HG03139 (cell line): ENCODE results near the gene CFAP69.
A peak's percentile ranks its signal among the peaks of the same experiment; 100 is the strongest.
"Not testable (repeated sequence)": the region's sequence is repeated elsewhere in the genome, so short reads cannot be mapped to it uniquely, and the experiment has no call there.

Experiments
- ATAC-seq: cut with Tn5 transposase; IDR thresholded peaks from one replicate; pipeline ENCODE4 v1.9.1; 2021; ENCODE audit not compliant: unreplicated experiment

Gene CFAP69

DNA sequence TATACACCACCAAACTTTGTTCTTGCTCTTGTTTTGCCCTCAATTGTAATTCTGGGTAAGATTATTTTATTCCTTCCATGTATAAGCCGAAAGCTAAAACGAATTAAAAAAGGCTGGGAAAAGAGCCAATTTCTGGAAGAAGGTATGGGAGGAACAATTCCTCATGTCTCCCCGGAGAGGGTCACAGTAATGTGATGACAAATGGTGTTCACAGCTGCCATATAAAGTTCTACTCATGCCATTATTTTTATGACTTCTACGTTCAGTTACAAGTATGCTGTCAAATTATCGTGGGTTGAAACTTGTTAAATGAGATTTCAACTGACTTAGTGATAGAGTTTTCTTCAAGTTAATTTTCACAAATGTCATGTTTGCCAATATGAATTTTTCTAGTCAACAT is 12.5 kb upstream of the CFAP69 start:
- no peak for ATAC-seq

GRCh38 chr7:90233569-90233968 is 11.4 kb upstream of the CFAP69 start:
- ATAC-seq: no peak

- no peak for ATAC-seq
These were observed 8.2 kb upstream of the CFAP69 start for GRCh38 chr7:90236721-90237289.

GRCh38 chr7:90238022-90238421 is 7.0 kb upstream of the CFAP69 start:
- no peak for ATAC-seq

GRCh38 chr7:90238583-90238982 is 6.4 kb upstream of the CFAP69 start:
- no peak for ATAC-seq

DNA sequence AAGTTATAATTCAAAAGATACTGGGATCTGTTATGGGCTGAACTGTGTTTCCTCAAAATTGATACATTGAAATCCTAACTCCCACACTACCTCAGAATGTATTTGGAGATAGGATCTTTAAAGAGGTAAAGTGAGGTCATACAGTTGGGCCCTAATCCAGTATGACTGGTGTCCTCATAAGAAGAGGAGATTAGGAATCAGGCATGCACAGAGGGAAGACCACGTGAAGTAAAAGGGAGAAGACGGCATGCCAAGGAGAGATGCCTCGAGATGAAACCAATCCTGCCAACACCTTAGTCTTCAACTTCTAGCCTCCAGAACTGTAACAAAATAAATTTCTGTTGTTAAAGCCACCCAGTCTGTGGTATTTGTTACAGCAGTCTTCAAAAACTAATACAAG is 5.9 kb upstream of the CFAP69 start:
- no peak for ATAC-seq

GRCh38 chr7:90239625-90240228 is 5.2 kb upstream of the CFAP69 start:
- ATAC-seq: no peak

DNA sequence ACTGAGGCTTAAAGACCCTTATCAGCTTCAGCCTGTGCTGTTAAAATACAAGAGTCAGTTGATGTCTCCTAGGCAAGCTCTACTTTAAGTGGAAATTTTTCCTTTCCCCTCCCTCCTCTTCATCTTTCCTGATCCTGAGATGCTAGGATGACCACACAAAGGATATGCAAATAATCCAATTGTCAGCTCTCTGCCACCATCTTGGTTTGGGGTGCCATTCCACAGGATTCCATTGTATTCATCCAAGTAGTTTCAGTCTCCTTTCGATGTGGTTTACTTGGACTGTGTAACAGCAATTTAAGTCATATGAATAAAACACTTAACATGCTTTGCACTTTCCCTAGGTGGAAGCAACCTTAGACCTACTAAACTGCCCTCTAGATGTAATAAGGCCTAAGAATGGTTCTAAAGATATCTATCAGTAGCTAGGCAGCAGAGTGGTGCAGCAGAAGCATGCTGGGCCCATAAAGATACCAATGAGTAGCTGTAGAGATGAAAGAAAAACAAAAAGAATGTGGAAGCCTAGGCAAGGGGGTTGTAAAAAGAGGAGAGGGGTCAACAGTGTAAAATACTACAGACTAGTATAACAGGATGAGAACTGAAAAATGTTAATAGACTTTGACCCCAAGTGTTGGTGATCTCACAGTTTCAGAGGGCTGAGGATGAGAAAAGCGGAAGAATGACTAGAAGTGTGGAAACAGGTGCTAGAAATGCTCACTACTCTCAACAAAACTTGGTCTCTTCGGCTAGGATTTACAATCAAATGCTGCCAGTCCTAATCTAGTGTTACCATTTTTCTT is 2.4 kb upstream of the CFAP69 start:
- ATAC-seq: peak; percentile 34

- no peak for ATAC-seq
These were observed 1.4 kb upstream of the CFAP69 start for GRCh38 chr7:90243556-90243955.

GRCh38 chr7:90244565-90244908 is 437 bp upstream of the CFAP69 start:
- ATAC-seq: no peak

DNA sequence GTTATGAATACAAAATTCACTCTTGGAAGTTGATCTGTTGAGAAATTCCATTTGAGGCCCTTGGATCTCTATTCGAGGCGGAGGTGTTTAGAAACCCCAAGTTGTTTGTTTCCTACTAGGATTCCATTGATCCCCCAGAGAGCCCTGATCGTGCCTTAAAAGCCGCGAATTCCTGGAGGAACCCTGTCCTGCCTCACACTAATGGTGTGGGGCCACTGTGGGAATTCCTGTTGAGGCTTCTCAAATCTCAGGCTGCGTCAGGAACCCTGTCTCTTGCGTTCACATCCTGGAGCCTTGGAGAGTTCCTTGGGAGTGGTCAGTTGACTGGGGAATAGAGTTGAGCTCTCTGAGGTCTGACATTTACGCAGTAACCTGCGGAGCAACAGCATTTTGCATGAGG is 1.2 kb downstream of the CFAP69 start:
- ATAC-seq: no peak

DNA sequence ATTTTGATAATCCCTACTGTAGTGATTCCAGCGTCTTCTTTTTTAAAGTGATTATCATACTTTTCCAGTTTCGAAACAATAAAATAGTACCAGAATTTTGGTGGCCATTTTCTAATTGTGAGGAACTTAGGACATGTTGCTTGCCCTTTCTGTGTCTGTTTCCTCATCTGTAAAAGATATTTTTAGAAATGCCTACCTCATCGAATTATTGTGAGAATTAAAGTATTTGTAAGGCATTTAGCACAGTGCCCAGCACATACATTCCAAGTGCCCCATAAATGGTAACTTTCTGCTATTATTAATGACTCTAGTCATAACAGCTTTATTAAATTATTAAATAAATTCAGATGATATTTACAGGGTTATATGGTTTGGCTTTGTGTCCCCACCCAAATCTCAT is 3.7 kb downstream of the CFAP69 start:
- ATAC-seq: no peak

DNA sequence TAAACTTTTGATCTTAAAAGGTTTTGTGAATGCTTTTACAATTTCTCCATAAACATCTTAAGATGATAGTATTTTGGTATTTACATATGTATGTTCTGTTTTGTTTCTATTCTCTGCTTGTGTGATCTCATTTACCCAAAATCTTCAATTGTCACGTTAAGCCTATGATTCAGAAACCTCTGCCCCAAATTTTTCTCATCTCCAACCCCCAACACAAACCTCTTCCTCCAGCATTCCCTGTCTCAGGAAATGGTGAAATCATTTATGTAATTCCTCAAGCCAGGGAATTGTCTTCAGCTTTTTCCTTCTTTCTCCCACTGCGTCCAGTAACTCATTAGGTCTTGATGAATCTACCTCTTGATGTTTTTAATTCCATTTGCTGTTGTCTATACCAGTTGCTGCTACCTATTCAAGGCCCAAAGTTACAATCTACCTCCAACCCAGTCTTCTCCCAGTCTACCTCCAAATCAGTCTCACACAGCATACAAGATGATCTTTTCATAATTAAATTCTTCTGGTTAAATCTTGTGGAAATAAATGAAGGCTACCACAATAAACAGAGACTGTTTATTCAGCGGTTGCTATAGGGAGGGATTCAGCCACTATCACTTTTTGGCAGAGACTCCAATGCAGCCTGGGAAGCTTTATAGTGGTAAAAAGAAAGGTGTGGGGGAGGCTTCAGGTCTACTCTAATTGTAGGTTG is 5.8 kb downstream of the CFAP69 start:
- ATAC-seq: no peak

DNA sequence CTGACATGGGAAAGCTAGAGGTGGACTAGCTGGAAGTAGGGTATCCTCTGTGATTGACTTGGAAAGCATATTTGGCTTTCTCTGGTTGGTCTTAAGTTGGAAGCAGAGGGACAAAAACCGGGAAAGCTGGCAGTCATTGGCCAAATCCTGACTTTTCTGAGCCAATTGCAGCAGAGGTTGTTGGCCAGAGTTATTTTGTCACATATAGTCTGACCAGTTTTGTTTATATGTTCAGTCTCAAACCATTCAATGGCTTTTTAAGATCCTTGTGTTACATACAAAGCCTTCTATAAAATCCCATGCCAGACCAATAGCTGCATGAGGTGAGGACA is 6.3 kb downstream of the CFAP69 start:
- no peak for ATAC-seq

DNA sequence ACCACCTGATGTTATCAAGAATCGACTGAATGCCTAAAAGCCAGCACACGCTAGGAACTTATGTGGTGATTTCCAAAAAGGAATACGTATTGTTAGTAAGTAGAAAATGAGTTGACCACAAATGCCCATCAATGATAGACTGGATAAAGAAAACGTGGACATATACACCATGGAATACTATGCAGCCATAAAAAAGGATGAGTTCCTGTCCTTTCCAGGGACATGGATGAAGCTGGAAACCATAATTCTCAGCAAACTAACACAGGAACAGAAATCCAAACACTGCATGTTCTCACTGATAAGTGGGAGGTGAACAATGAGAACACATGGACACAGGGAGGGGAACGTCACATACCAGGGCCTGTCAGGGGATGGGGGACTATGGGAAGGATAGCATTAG is 11.0 kb downstream of the CFAP69 start:
- ATAC-seq: not testable (repeated sequence)

DNA sequence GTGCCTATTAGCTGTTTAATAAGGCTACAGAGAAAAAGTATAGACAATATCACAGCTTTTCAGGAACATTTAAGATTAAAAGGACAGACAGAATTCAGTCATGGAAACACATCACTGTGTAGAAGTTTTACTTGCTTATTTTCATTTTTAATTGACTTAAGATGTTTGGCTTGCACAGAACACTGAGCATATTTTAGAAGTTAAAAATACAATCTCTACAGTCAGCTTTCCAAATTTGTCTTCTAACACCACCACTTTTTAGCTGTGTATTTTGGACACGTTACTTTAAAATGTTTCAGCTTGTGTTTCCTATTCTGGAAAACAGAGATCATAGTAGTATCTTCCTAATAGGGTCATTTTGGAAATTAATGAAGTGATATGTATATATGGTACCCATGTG is 11.8 kb downstream of the CFAP69 start:
- no peak for ATAC-seq

- no peak for ATAC-seq
These were observed 16.5 kb downstream of the CFAP69 start for GRCh38 chr7:90261441-90261840.

- no peak for ATAC-seq
These were observed 17.5 kb downstream of the CFAP69 start for GRCh38 chr7:90262438-90262837.

DNA sequence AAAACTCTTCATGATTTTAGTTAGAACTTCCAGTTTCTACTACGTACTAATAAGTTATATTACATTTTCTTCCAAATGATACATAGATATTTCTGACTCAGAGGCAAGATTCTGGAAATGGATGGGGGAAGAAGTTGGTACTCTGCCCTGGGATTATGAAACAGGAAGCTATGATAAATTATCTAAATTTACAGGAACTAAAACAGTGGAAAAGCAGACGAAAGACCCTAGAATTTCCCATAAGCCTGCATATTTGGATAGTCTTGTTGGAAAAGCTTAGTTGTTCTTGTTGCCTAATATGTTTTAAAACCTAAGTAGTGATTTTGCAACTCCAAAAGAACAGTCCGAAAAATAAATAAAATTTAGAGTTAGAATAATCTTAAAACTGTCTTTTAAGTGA is 21.8 kb downstream of the CFAP69 start:
- ATAC-seq: no peak

- no peak for ATAC-seq
These were observed 22.4 kb downstream of the CFAP69 start for GRCh38 chr7:90267263-90267858.

DNA sequence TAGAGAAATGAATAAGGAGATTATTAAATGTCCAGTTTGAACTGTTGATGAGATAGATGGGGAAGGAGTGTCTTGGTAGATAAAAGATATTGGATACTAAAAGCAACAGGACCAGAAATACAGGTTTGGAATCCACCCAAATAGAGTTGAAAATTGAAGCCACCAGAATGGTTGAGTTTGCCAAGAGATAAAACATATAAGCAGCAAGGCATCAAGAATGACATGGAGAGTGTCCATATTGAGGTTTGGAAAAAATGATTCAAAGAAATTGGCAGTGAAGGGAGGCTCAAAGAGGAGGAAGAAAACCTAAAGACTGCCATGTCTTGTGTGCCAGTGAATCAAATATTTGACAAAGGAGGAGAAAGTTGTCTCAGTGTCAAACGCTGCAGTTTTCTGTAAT is 24.2 kb downstream of the CFAP69 start:
- ATAC-seq: no peak
